MM.1S (cell line): ENCODE data around the gene CALCB.

Experiments used
- DNase-seq: peaks from one replicate; pipeline ENCODE4 v3.0.0-alpha.2; 2015
- H2AFZ ChIP-seq: fragments of 300-600 bp; sonication (generic); 2 replicates; pipeline ENCODE4 v1.6.0; 2016; ENCODE audit warnings: antibody characterized with exemption, low read length
- H3F3A ChIP-seq: fragments of 300-600 bp; sonication (generic); 2 replicates; pipeline ENCODE4 v1.6.1; 2016; ENCODE audit warnings: mild to moderate bottlenecking, antibody characterized with exemption, low read length, moderate library complexity, mixed read lengths; ENCODE audit not compliant: insufficient read depth
- H3K27ac ChIP-seq: fragments of 300-600 bp; sonication (generic); 2 replicates; pipeline ENCODE4 v1.5.1; 2016; ENCODE audit warnings: mild to moderate bottlenecking, low read length
- H3K27me3 ChIP-seq: fragments of 300-600 bp; sonication (generic); replicated peaks from 2 replicates; pipeline ENCODE4 v1.6.0; 2016; ENCODE audit warnings: low read length; ENCODE audit not compliant: insufficient read depth
- H3K36me3 ChIP-seq: fragments of 300-600 bp; sonication (generic); replicated peaks from 2 replicates; pipeline ENCODE4 v1.6.1; 2016; ENCODE audit warnings: mild to moderate bottlenecking, low read length, mixed read lengths; ENCODE audit not compliant: insufficient read depth
- H3K4me1 ChIP-seq: fragments of 300-600 bp; sonication (generic); 2 replicates; pipeline ENCODE4 v1.6.1; 2016; ENCODE audit warnings: low read length, mixed read lengths
- H3K4me2 ChIP-seq: fragments of 300-600 bp; sonication (generic); 2 replicates; pipeline ENCODE4 v1.6.0; 2016; ENCODE audit warnings: low read depth, low read length
- H3K4me3 ChIP-seq: fragments of 300-600 bp; sonication (generic); 2 replicates; pipeline ENCODE4 v1.5.1; 2016; ENCODE audit warnings: low read length, mixed read lengths
- H3K79me2 ChIP-seq: fragments of 300-600 bp; sonication (generic); 2 replicates; pipeline ENCODE4 v1.6.1; 2016; ENCODE audit warnings: mixed run types, low read length, mixed read lengths
- H3K9ac ChIP-seq: fragments of 300-600 bp; sonication (generic); 2 replicates; pipeline ENCODE4 v1.6.1; 2016; ENCODE audit warnings: low read length, mixed read lengths
- H3K9me2 ChIP-seq: fragments of 300-600 bp; sonication (generic); replicated peaks from 2 replicates; pipeline ENCODE4 v1.6.1; 2016; ENCODE audit warnings: mild to moderate bottlenecking, low read length, mixed read lengths; ENCODE audit not compliant: insufficient read depth
- H3K9me3 ChIP-seq: fragments of 300-600 bp; sonication (generic); replicated peaks from 2 replicates; pipeline ENCODE4 v1.6.1; 2016; ENCODE audit warnings: mild to moderate bottlenecking, low read length, mixed read lengths; ENCODE audit not compliant: insufficient read depth
- H4K20me1 ChIP-seq: fragments of 300-600 bp; sonication (generic); 2 replicates; pipeline ENCODE4 v1.6.1; 2016; ENCODE audit warnings: mild to moderate bottlenecking, low read length, moderate library complexity, mixed read lengths; ENCODE audit not compliant: insufficient read depth
- CTCF ChIP-seq: fragments of 300-600 bp; sonication (generic); IDR thresholded peaks from 2 replicates; pipeline ENCODE4 v1.5.1; 2016; ENCODE audit warnings: antibody characterized with exemption, low read length, mixed read lengths
- EZH2 ChIP-seq: fragments of 300-600 bp; sonication (generic); optimal IDR thresholded peaks from 2 replicates; pipeline ENCODE3; 2017; ENCODE audit warnings: low read depth, mild to moderate bottlenecking, antibody characterized with exemption, low read length, mixed read lengths
- EZH2phosphoT487 ChIP-seq: fragments of 300-600 bp; sonication (generic); IDR thresholded peaks from 2 replicates; pipeline ENCODE4 v1.6.1; 2018; ENCODE audit warnings: antibody characterized with exemption, low read length

Gene CALCB

DNA sequence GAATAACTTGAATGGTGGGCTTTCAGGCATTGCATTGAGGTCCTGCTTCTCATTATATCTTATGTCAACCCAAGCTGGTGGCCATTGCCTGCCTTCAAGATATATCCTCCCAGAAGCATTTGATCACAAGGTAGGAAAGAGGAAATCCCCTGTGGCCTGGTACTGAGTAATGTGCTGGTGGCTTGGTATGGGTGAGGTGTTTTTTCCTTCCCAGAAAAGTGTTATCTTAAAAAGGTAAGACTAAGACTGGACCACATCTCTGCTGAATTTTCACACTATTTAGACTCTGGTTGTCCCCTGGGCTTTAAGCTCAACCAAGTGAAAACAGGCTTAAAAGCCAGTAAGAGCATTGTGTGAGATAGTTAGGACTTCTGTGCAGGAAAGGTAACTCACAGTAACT, 45.0 kb downstream of the CALCB start:
- Histone ChIP-seq H3K36me3 (no peaks in the 10 kb centered on the region), H3K9me3 (no peaks in the 10 kb centered on the region), H2AFZ (no peak overlapping the region), H3K4me2 (no peak overlapping the region), H3F3A (peaks cover 4% of the 10 kb centered on the region; the same call in 1 of the 2 replicates), H3K4me3 (no peak overlapping the region), H3K27me3 (no peaks in the 10 kb centered on the region), H3K27ac (no peak overlapping the region), H3K9ac (no peak overlapping the region), H3K9me2 (no peaks in the 10 kb centered on the region), H3K79me2 (no peaks in the 10 kb centered on the region), H4K20me1 (no peaks in the 10 kb centered on the region), H3K4me1 (peaks cover 20% of the 10 kb centered on the region)
- no peak for TF ChIP-seq CTCF
- no peak for TF ChIP-seq EZH2phosphoT487
- no peak for TF ChIP-seq EZH2
- DNase-seq: peak; percentile 27

- H3K9me2 ChIP-seq: no peaks in the 10 kb centered on the region
- H3K4me2 ChIP-seq: no peak overlapping the region
- no peaks in the 10 kb centered on the region for H3K9me3 ChIP-seq
- DNase-seq: no peak
- no peaks in the 10 kb centered on the region for H3F3A ChIP-seq
- no peaks in the 10 kb centered on the region for H3K36me3 ChIP-seq
- no peaks in the 10 kb centered on the region for H3K27me3 ChIP-seq
- no peak overlapping the region for H3K4me3 ChIP-seq
- no peak overlapping the region for H2AFZ ChIP-seq
- H3K4me1 ChIP-seq: peaks cover 12% of the 10 kb centered on the region
- no peaks in the 10 kb centered on the region for H3K79me2 ChIP-seq
- H4K20me1 ChIP-seq: no peaks in the 10 kb centered on the region
- no peak overlapping the region for H3K27ac ChIP-seq
- no peak overlapping the region for H3K9ac ChIP-seq
- no peak for TF ChIP-seq CTCF
Measured at GRCh38 chr11:15119352-15119751, 46.0 kb downstream of the CALCB start.

- H3K27ac ChIP-seq: no peak overlapping the region
Measured at GRCh38 chr11:15119826-15120225, 46.4 kb downstream of the CALCB start.

More at GRCh38 chr11:15119826-15120225, 46.4 kb downstream of the CALCB start:
- Histone ChIP-seq H3K4me3 (no peak overlapping the region), H3K9me2 (no peaks in the 10 kb centered on the region), H3K79me2 (no peaks in the 10 kb centered on the region), H3K27me3 (no peaks in the 10 kb centered on the region), H3F3A (no peaks in the 10 kb centered on the region), H3K36me3 (no peaks in the 10 kb centered on the region), H3K4me1 (peaks cover 11% of the 10 kb centered on the region), H3K9ac (no peak overlapping the region), H3K9me3 (no peaks in the 10 kb centered on the region), H4K20me1 (no peaks in the 10 kb centered on the region), H2AFZ (no peak overlapping the region), H3K4me2 (no peak overlapping the region)
- no peak for TF ChIP-seq EZH2phosphoT487
- no peak for TF ChIP-seq CTCF
- no peak for TF ChIP-seq EZH2
- DNase-seq: no peak
